Ammon's horn (tissue), 1 donor: ENCODE measurements around the gene CCDC85B.

Source experiments
- DNase-seq: peaks from one replicate; pipeline ENCODE4 v3.0.0-alpha.2; 2016; ENCODE audit warnings: low spot score

CCDC85B gene

DNA sequence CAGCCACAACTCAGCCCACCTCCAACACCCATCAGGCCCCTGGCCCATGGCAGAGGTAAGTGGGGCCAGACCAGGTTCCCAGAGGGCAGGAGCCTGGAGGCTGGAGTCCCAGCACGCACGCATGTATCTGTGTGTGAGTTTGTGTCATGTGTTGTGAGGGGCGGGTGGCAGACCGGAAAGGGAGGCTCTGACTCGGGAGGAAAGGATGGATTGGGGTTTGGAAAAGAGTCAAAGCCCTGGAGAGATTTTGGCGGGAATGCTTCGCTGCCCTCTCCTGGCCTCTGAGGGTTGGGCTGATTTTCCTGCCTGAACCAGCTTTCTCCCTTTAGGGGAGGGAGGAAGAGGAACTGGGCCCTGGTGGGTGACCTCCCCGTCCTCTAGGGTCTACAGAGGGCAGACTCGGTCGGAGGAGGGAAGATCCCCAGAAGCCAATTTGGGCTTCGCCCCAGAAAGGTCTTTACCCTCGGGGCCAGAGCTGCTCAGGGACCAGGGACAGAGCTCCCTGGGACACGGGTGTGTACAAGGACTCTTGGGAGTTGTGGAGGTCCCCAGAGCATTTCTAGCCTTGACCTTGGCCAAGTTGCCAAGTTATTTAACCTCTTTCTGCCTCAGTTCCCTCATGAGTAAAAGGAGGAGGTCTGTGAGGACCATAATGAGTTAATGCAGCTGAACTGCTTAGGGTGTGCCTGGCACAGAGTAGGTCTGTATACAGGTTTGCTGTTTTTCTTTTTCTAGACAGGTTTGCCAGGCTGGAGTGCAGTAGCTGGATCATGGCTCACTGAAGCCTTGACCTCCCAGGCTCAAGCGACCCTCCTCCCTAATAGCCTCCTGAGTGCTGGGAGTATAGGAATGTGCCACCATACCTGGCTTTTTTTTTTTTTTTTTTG lies 21.5 kb downstream of the CCDC85B start:
- DNase-seq = no peak

DNA sequence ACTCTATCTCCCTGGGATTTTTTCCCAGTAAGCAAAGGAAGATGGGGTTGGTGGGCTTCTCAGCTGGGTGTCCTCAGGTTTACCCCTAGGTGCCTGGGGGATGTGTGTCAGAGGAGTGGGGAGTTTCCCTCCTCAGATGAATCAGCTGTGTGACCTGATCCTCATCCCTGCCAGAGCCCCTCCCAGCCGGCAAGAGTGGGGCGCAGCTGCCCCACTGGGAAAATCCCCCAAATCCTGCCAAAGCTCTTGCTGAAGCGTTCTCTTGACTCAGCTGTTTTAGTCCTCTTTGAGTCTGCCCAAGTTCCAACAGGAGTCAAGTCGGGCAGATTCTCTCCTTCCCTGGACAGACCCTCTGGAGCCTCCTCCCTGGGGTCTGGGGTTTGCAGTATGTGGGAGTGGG lies 22.4 kb downstream of the CCDC85B start:
- no peak for DNase-seq

DNA sequence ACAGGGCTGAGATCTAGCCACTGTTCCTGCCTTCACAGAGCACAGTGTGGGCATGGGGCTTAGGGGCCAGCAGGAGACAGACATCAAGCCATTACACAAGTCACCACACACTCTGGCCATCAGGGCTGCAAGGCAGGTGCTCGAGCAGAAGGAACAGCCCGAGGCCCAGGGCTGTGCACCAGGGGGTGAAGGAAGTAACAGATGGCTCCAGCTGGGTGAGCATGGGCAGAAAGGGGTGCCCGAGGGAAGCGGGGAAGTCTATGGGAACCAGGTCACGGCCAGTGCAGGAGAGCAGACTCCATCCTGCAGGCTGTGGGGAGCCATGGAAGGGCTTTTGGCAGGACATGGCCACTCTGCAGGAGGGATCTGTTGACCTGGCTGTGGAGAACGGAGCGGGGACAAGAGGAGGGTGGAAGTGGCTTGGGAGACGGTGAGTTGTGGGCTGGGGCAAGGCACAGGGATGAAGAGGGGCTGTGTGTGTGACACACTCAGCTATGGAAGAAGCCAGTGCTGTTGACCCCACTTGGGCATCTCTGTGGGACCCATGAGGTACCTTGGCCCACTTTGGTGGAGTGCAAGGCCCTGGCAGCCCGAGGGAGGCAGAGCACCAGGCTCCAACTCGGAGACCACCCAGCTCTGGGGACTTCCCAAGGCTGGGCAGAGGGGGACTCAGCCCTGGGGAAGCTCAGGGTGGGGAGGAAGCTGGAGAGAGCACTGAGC lies 24.8 kb downstream of the CCDC85B start:
- no peak for DNase-seq

DNA sequence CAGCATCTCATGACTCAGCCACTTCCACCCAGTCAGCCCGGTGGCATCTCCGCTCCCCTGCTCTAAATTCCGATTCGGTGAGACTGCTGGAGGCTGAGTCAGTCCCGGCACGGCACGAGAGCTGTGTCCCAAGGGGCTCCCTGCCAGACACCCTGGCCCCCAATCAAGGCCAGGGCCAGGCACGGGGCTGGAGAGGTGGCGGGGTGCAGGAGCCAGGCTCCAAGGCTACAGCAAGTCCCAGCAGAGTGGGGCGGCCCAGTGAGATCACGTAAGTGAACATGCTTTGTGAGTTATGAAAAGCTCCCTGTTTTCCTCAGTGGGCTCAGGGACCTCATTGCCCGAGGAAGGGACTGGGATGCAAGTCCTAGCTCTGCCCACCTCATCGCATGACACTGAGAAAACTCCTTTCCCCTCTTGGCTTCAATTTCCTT lies 25.4 kb downstream of the CCDC85B start:
- peak; percentile 45 for DNase-seq

- DNase-seq = no peak
Measured at GRCh38 chr11:65916391-65916790, 25.9 kb downstream of the CCDC85B start.

DNA sequence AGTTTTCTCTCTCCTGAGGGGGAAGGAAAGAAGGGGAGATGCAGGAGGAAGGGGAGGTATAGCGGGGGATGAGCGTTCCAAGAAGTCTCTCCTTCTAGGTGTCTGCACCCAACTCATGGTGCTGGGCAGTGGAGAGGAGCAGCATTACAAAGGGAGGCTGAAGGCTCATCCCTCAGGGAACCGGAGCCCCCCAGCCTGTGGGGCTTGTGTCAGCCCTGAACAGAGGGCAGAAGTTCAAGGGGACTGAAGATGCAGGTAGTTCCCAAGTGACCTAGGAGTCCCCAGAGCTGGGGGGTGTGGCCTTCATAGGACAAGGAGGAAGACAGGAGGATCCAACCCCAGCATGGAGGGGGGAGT lies 26.6 kb downstream of the CCDC85B start:
- no peak for DNase-seq

- no peak for DNase-seq
Measured at GRCh38 chr11:65917434-65918210, 27.1 kb downstream of the CCDC85B start.

- DNase-seq = no peak
Measured at GRCh38 chr11:65918211-65919140, 28.0 kb downstream of the CCDC85B start, which contains the start of gene C11orf68. C11orf68 (minus strand) TSS chr11:65919062; CDS start chr11:65919031, 31 bp downstream.

GRCh38 chr11:65919141-65919572 lies 28.7 kb downstream of the CCDC85B start, which contains the start of gene DRAP1:
DRAP1 (plus strand) TSS chr11:65919426; CDS start chr11:65919502, 76 bp downstream.
- DNase-seq = peak; percentile 100

DNA sequence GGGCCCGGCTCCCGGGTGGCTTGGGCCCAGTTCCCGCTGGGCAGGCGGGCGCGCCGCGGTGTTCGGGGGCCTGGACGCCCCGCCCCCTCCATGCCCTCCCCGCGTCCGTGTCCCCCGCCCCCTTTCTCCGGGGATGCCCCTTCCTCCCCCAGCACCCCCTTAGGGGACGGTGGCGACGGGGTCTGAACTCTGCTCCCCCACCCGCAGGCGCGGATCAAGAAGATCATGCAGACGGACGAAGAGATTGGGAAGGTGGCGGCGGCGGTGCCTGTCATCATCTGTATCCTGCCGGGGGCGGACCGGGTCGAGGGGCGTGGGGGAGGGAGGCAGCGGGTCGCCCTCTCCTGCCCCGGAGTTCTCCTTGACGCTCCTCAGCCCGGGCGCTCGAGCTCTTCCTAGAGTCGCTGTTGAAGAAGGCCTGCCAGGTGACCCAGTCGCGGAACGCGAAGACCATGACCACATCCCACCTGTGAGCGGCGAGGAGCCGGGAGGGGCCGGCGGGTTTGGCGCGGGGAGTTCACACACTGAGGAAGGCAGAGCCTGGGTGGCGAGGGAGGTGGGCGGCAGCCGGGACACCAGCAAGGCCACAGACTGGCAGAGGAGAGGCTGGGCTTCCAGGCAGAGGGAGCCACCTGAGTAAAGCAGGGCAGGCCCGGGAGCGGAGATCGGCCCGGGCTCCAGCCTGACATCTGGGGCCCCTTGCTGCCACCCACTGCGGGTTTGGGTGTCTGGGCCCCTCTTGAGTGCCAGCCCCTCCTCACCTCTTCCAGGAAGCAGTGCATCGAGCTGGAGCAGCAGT lies 29.3 kb downstream of the CCDC85B start:
- no peak for DNase-seq

DNA sequence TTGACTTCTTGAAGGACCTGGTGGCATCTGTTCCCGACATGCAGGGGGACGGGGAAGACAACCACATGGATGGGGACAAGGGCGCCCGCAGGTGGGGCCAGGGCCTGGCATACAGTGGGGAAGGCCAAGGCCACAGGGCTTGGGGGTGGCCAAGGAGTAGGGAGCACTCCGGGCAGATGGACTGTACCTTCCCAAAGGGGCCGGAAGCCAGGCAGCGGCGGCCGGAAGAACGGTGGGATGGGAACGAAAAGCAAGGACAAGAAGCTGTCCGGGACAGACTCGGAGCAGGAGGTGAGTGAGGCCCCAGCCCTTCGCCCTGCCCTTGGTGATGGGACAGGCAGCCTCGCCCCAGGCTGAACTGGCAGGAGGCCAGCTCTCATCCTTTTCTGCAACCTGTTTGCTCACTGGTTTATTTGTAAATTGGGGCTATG lies 29.9 kb downstream of the CCDC85B start:
- DNase-seq = no peak

DNA sequence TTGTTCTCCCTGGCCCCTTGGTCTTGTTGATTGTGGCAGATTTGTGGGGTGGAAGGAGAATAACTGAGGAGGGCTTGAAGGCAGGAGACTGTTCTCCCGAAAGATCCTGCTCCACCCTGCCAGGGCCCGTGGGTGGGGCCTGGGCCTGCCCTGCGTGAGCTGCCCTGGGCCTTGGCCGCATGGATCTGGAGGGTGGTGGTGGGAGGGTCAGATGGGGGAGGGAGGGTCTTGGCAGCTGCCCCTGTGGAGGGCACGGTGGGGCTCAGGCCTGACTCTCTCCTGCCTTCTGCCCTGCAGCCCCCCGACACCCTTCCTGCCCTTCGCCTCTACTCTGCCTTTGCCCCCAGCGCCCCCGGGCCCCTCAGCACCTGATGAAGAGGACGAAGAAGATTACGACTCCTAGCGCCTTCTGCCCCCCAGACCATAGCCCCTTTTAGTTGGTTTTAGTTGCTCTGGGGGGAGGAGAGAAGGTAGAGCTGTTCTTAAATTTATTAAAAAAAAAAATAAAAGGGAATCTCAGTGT lies 30.6 kb downstream of the CCDC85B start:
- DNase-seq = no peak

- no peak for DNase-seq
Measured at GRCh38 chr11:65921876-65922275, 31.4 kb downstream of the CCDC85B start.

DNA sequence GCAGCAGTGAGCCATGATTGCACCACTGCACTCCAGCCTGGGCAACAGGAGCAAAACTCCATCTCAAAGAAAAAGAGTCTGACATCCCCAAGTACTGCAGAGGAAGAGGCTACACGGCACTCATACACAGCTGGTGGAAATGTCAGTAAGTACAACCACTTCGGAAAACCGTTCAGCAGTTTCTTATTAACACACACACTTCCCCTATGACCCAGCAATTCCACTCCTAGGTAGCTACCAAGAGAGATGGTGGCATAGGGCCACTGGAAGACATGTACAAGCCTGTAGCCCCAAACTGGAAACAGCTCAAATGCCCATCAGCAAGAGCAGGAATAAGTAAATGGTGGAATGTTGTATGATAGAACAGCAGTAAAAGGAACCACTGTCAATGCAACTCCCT lies 32.1 kb downstream of the CCDC85B start:
- DNase-seq = no peak

DNA sequence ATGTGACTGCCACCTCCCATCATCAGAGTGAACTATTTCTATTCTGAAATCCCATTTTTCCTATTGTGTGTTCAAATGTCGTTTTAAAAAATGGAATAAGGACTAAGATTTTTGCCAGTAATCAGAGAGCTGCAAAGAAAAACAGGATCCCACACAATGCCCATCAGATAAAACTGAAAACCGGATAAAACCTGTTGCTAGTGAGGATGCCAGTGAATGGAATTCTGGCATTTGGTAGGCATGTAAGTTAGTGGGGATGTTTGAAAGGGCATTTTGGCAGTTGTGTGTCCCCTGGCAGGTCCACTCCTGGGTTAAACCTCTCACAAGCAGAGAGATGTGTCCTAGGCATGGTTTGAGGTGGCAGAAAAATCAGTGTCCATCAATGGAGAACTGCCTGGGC lies 34.9 kb downstream of the CCDC85B start:
- no peak for DNase-seq

DNA sequence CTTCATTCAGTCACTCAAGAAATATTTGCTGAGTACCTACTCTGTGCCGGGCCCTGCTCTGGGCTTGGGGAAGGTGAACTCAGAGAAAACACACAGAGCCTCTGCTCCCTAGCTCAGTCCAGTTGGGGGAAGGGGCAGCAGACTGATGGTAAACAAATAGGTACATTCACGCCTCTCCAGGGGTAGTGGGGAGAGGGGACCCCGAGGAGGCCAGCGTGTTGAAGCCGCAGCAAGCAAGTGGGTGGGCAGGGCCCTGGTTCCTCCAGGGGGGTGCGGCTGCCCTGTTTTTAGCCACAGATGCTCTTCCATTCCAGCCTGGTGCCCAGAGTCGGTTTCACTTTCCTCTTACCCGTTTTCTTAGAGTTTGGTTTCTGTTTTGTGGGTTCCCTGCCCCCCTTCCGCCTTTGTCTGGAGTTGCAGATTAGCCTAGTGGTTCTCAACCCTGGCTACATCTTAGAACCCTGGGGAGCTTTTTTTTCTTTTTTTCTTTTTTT lies 37.5 kb downstream of the CCDC85B start:
- peak; percentile 40 for DNase-seq

DNA sequence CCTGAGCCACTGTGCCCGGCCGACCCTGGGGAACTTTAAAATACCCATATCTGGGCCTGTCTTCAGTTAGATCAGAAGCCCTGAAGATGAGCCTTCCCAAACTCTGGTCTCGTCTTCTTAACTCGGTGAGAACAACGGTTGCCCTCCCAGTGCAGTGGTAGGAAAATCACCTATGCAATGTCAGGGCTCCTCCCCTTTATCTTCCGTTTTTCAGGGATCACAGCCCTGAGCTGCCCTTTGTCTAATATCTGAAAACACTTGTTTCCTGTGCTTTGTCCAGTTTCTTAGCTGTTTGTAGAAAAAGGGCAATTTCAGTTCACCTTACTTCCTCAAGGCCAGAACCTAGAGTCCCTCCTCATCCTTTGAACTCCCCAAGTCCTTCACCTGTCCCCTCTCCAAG lies 38.2 kb downstream of the CCDC85B start:
- DNase-seq = no peak

DNA sequence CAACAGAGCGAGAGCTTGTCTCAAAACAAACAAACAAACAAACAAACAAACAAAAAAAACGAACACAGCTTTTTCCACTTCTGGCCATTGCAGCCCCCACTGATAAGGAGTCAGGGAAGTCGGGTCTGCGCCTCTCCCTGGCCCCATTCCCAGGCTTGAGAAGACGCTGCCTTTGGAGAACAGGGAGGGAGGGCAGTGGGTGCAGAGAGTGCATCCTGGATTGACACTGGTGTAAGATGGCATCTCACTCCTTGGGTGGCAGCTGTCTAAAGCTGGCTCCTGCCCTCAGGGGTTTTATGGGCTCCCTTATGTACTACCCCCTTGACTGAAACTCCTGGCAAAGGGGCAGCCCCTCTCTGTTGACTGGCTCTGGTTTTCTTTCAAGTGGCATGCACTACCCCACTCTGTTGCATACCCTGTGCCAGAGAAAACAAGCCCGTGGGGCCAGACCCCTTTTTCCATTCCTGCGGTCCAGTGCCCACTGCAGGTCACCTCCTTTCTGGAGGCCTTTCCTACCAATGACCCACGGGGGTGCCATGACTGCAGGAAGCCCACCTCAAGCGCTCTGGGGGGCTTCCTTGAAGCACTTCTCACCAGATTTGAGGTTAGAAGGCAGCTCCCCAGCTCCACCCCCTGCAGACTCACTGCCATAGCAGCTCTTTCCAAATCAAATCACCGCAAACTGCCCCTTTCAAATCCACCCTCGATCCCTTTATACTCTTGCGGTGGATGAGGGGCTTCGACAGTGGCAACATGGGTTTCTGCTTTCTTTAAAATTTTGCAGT lies 41.5 kb downstream of the CCDC85B start:
- no peak for DNase-seq

DNA sequence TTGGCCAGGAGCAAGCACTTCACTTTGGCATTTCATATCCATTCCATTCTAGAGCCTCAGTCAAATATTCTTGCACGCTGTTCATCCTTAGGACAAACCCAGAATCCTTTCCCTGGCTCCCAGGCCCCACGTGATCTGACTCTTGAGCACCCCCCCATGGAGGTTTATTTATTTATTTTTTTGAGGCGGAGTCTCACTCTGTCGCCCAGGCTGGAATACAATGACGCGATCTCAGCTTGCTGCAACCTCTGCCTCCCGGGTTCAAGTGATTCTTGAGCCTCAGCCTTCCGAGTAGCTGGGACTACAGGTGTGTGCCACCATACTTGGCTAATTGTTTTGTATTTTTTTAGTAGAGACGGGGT lies 42.1 kb downstream of the CCDC85B start:
- no peak for DNase-seq
